IMR-90 (cell line): ENCODE data around the gene CAPZA2. TPM values are rescaled to one million over a fixed set of nuclear protein-coding genes. Genes with fewer than 3 reads are reported as not detected.
A peak's percentile ranks its signal among the peaks of the same experiment; 100 is the strongest.

Experiments used
- ATAC-seq: fragments of 200-7000 bp; cut with Tn5 transposase; 2 replicates; pipeline ENCODE4 v1.9.1; 2020; ENCODE audit warnings: low read depth, mild to moderate bottlenecking, moderate library complexity
- BruUV-seq: library from RNA; stranded (reverse); fragments of 400-500 nt; replicated peaks from 2 replicates; lab custom pipeline; 2021; lab: Mats Ljungman, UMichigan
- CTCF ChIA-PET: fragments of 300-600 bp; formaldehyde crosslinking; extraction: SDS; loops from one replicate; lab custom pipeline; 2021; ENCODE audit warnings: antibody characterized with exemption; lab: Yijun Ruan, JAX
- POLR2A ChIA-PET: fragments of 300-600 bp; sonication (Branson Sonifier 250); formaldehyde crosslinking; loops from one replicate; lab custom pipeline; 2022; ENCODE audit warnings: antibody characterized with exemption; ENCODE audit not compliant: unreplicated experiment; lab: Charles Lee
- DNase-seq: peaks from one replicate; pipeline ENCODE4 v3.0.0; 2013
- H2AFZ ChIP-seq: replicated peaks from 2 replicates; pipeline ENCODE3; 2013; ENCODE audit warnings: low read length, mild to moderate bottlenecking; ENCODE audit not compliant: poor library complexity
- H2AK5ac ChIP-seq: 2 replicates; pipeline ENCODE4 v1.6.1; 2013; ENCODE audit warnings: low read depth, low read length, inconsistent platforms
- H2AK9ac ChIP-seq: replicated peaks from 2 replicates; pipeline ENCODE3; 2013; ENCODE audit warnings: mild to moderate bottlenecking, low read depth, low read length, moderate library complexity; ENCODE audit not compliant: poor library complexity
- H2BK120ac ChIP-seq: 2 replicates; pipeline ENCODE4 v1.6.1; 2013; ENCODE audit warnings: low read depth, low read length, inconsistent platforms
- H2BK15ac ChIP-seq: 3 replicates; pipeline ENCODE4 v1.6.1; 2013; ENCODE audit warnings: low read depth, low read length, inconsistent platforms
- H2BK20ac ChIP-seq: 2 replicates; pipeline ENCODE4 v1.6.1; 2013; ENCODE audit warnings: low read depth, mild to moderate bottlenecking, inconsistent platforms, low read length, moderate library complexity
- H2BK5ac ChIP-seq: 2 replicates; pipeline ENCODE4 v1.6.1; 2013; ENCODE audit warnings: mild to moderate bottlenecking, low read depth, low read length, inconsistent platforms; ENCODE audit not compliant: poor library complexity, severe bottlenecking
- H3K14ac ChIP-seq: replicated peaks from 2 replicates; pipeline ENCODE4 v1.6.1; 2013; ENCODE audit warnings: low read depth, low read length, inconsistent platforms
- H3K18ac ChIP-seq: 2 replicates; pipeline ENCODE4 v1.6.1; 2013; ENCODE audit warnings: low read depth, low read length, control low read depth
- H3K23ac ChIP-seq: 2 replicates; pipeline ENCODE4 v1.6.1; 2013; ENCODE audit warnings: low read depth, low read length, inconsistent platforms
- H3K27ac ChIP-seq: 2 replicates; pipeline ENCODE4 v1.5.1; 2013; ENCODE audit warnings: mild to moderate bottlenecking, control low read depth, low read length; ENCODE audit not compliant: insufficient read depth
- H3K27me3 ChIP-seq: 2 replicates; pipeline ENCODE4 v1.6.1; 2013; ENCODE audit warnings: low read length; ENCODE audit not compliant: control insufficient read depth, insufficient read depth
- H3K36me3 ChIP-seq: 2 replicates; pipeline ENCODE4 v1.6.1; 2013; ENCODE audit warnings: low read length, mixed read lengths; ENCODE audit not compliant: control insufficient read depth, insufficient read depth
- H3K4ac ChIP-seq: 2 replicates; pipeline ENCODE4 v1.6.1; 2013; ENCODE audit warnings: low read depth, low read length, inconsistent platforms
- H3K4me1 ChIP-seq: 2 replicates; pipeline ENCODE4 v1.6.1; 2013; ENCODE audit warnings: low read length, mixed read lengths; ENCODE audit not compliant: control insufficient read depth, insufficient read depth
- H3K4me2 ChIP-seq: 2 replicates; pipeline ENCODE4 v1.6.1; 2013; ENCODE audit warnings: low read depth, mild to moderate bottlenecking, control low read depth, low read length, moderate library complexity
- H3K4me3 ChIP-seq: 2 replicates; pipeline ENCODE4 v1.5.1; 2013; ENCODE audit warnings: low read depth, mild to moderate bottlenecking, control low read depth, low read length, moderate library complexity; ENCODE audit not compliant: insufficient read depth
- H3K56ac ChIP-seq: 2 replicates; pipeline ENCODE4 v1.6.1; 2013; ENCODE audit warnings: low read length, inconsistent platforms; ENCODE audit not compliant: insufficient read depth; ENCODE audit errors: extremely low read depth
- H3K79me1 ChIP-seq, 2 experiments: 2 replicates each; pipeline ENCODE4 v1.6.1; 2013; ENCODE audit warnings: low read length in 2 of 2, inconsistent platforms in 1 of 2, low read depth in 1 of 2
- H3K9ac ChIP-seq: 2 replicates; pipeline ENCODE4 v1.6.1; 2013; ENCODE audit warnings: low read depth, low read length, control low read depth
- H3K9me1 ChIP-seq: 2 replicates; pipeline ENCODE4 v1.6.1; 2013; ENCODE audit warnings: low read length, inconsistent platforms; ENCODE audit not compliant: insufficient read depth
- H3K9me3 ChIP-seq: 2 replicates; pipeline ENCODE4 v1.6.1; 2013; ENCODE audit warnings: low read length; ENCODE audit not compliant: control insufficient read depth, insufficient read depth
- H4K20me1 ChIP-seq: 2 replicates; pipeline ENCODE4 v1.6.1; 2013; ENCODE audit warnings: low read length, inconsistent platforms; ENCODE audit not compliant: insufficient read depth
- H4K5ac ChIP-seq: 2 replicates; pipeline ENCODE4 v1.6.1; 2013; ENCODE audit warnings: mild to moderate bottlenecking, low read depth, low read length, control low read depth
- H4K8ac ChIP-seq, 2 experiments: 2 replicates each; pipeline ENCODE4 v1.6.1; 2013; ENCODE audit warnings: low read depth in 2 of 2, low read length in 2 of 2, control low read depth in 1 of 2, inconsistent platforms in 1 of 2
- H4K91ac ChIP-seq: 2 replicates; pipeline ENCODE4 v1.6.1; 2013; ENCODE audit warnings: low read depth, low read length, inconsistent platforms; ENCODE audit not compliant: insufficient read depth
- BHLHE40 ChIP-seq: fragments of 150-350 bp; IDR thresholded peaks from 2 replicates; pipeline ENCODE4 v1.6.1; 2016; ENCODE audit warnings: mild to moderate bottlenecking, low read depth, low read length
- CEBPB ChIP-seq: IDR thresholded peaks from 2 replicates; pipeline ENCODE4 v1.6.1; 2012; ENCODE audit warnings: low read depth, low read length, improper control_type of control experiment
- CHD1 ChIP-seq: IDR thresholded peaks from 2 replicates; pipeline ENCODE4 v1.6.1; 2012; ENCODE audit warnings: low read depth, low read length, improper control_type of control experiment
- FOS ChIP-seq: fragments of 150-350 bp; IDR thresholded peaks from 2 replicates; pipeline ENCODE4 v1.6.1; 2016; ENCODE audit warnings: low read depth, low read length
- MAFK ChIP-seq: IDR thresholded peaks from 2 replicates; pipeline ENCODE4 v1.6.1; 2012; ENCODE audit warnings: low read depth, low read length, improper control_type of control experiment
- MAZ ChIP-seq: IDR thresholded peaks from 2 replicates; pipeline ENCODE4 v1.6.1; 2012; ENCODE audit warnings: low read depth, mild to moderate bottlenecking, low read length, improper control_type of control experiment, moderate library complexity, borderline replicate concordance
- MXI1 ChIP-seq: IDR thresholded peaks from 2 replicates; pipeline ENCODE4 v1.6.1; 2012; ENCODE audit warnings: low read depth, mild to moderate bottlenecking, low read length, moderate library complexity, borderline replicate concordance
- NFE2L2 ChIP-seq: fragments of 150-350 bp; IDR thresholded peaks from 2 replicates; pipeline ENCODE4 v1.6.1; 2016; ENCODE audit warnings: low read depth, mild to moderate bottlenecking, low read length
- POLR2A ChIP-seq: IDR thresholded peaks from 2 replicates; pipeline ENCODE4 v1.6.1; 2012; ENCODE audit warnings: mild to moderate bottlenecking, low read depth, low read length
- RAD21 ChIP-seq: IDR thresholded peaks from 2 replicates; pipeline ENCODE4 v1.6.1; 2012; ENCODE audit warnings: low read length, improper control_type of control experiment
- RCOR1 ChIP-seq: IDR thresholded peaks from 2 replicates; pipeline ENCODE4 v1.6.1; 2012; ENCODE audit warnings: mild to moderate bottlenecking, low read length, improper control_type of control experiment; ENCODE audit not compliant: insufficient replicate concordance
- SMC3 ChIP-seq: fragments of 150-350 bp; IDR thresholded peaks from 2 replicates; pipeline ENCODE4 v1.6.1; 2016; ENCODE audit warnings: low read depth, mild to moderate bottlenecking, antibody characterized with exemption, low read length, moderate library complexity
- WGBS, 2 experiments: methylation state at CpG; one replicate each; pipeline versions ENCODE4 v1.1.5 to v1.1.7; 2013; ENCODE audit warnings: missing lambda C conversion rate in 2 of 2; ENCODE audit not compliant: insufficient read length in 1 of 2; ENCODE audit errors: extremely low coverage in 2 of 2; 5-methylcytosine and 5-hydroxymethylcytosine counted together
- dilution Hi-C: fragments of 300-500 bp; cut with HindIII; formaldehyde crosslinking; loops from one replicate; pipeline ENCODE4 v1.14.3; 2018; ENCODE audit warnings: low sequenced_read_pairs; ENCODE audit not compliant: unreplicated experiment
- in situ Hi-C: fragments of 300-500 bp; cut with MboI; formaldehyde crosslinking; loops from 3 replicates; pipeline ENCODE4 v1.14.3; 2019; ENCODE audit warnings: low sequenced_read_pairs, inconsistent platforms, mixed read lengths
- intact Hi-C: fragments of 100-400 bp; cut with micrococcal nuclease; formaldehyde crosslinking; loops from 2 replicates; pipeline ENCODE4 v1.10.0; 2022
- polyA plus RNA-seq, 3 experiments: library from polyadenylated mRNA; depleted of rRNA; stranded (reverse); fragments of >200 nt; gene quantifications; 2 replicates each; pipeline ENCODE4 v1.2.3, GENCODE V29; 2012; ENCODE audit warnings: low replicate concordance in 1 of 3
- total RNA-seq: library from RNA; depleted of rRNA; stranded (reverse); fragments of >200 nt; gene quantifications from 2 replicates; pipeline ENCODE4 v1.2.3, GENCODE V29; 2012
- TF ChIP-seq, protein P1 (sequence below): fragments of 150-350 bp; IDR thresholded peaks from 2 replicates; pipeline ENCODE4 v1.6.1; 2016; ENCODE audit warnings: low read depth, mild to moderate bottlenecking, low read length, moderate library complexity, borderline replicate concordance
- TF ChIP-seq, protein P2 (sequence below): fragments of 150-350 bp; IDR thresholded peaks from 2 replicates; pipeline ENCODE4 v1.6.1; 2017; ENCODE audit warnings: mild to moderate bottlenecking, antibody characterized with exemption, low read length, low read depth
- TF ChIP-seq, protein P3 (sequence below): conservative IDR thresholded peaks from 2 replicates; pipeline ENCODE4 v1.5.1; 2012; ENCODE audit warnings: mild to moderate bottlenecking, low read depth, low read length, improper control_type of control experiment

Gene CAPZA2
- total and polyA plus RNA-seq, 2 of the 4 experiments (the other 2 are of a cell fraction) = 66.6 to 133 TPM

DNA sequence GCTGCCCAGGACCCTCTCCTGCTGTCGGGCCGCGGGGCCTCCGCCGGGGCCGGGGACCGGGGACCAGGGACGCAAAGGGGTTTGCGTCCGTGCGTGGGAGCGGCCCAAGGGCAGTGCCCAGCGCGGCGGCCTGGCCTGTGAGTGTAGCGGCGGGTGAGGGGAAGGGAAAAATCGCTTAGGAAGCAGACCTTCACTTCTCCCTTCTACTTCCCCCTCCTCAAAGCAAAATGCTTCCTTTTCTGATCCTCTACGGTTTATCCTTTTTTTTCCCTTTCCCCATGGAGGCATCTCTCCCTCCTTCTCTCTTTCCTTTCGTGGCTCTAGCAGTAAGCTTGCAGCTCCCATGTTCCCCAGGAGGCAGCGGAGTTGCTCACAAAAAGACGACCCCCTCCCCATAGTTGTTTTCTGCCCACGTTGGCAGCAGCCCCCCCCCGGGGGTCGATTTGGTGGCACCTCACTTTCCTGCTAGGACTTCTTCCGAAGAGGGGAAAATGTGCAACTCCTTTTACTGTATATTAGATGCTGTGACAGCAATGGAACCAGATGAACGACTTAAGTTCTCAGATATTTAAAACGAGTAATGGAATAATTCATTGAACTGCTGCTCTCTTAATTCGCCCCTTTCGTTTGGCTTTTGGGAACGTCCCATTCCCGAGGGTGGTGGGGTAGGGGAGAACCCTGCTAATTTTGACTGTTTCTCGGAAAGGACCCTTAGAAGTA lies 724 bp downstream of the CAPZA2 start:
- ATAC-seq (peak; percentile 40), DNase-seq (peak; percentile 21)
- H2AFZ ChIP-seq = peak overlapping the region; percentile 88
- H2BK5ac ChIP-seq = peak overlapping the region; percentile 90
- intact Hi-C loops = no loop called here
- in situ Hi-C loops = no loop called here
- peak overlapping the region; percentile 67 for H4K5ac ChIP-seq
- H4K8ac ChIP-seq = peak overlapping the region in 1 of 2 experiments; percentile 84
- peaks cover 4% of the 10 kb centered on the region; the same call in 1 of the 2 replicates for H3K36me3 ChIP-seq
- H3K9ac ChIP-seq = peak overlapping the region; percentile 98
- peaks cover 2% of the 10 kb centered on the region for H3K9me1 ChIP-seq
- peak overlapping the region; percentile 97 for H3K14ac ChIP-seq
- H3K4me1 ChIP-seq = peaks cover 4% of the 10 kb centered on the region
- peak overlapping the region; percentile 99 for H3K4me2 ChIP-seq
- H2BK15ac ChIP-seq = no peak overlapping the region
- POLR2A ChIA-PET = no interaction called here
- no peaks in the 10 kb centered on the region for H3K27me3 ChIP-seq
- no peak overlapping the region for H2BK20ac ChIP-seq
- peak overlapping the region; percentile 64 for H2BK120ac ChIP-seq
- dilution Hi-C loops = no loop called here
- peak overlapping the region; percentile 95 for H3K4me3 ChIP-seq
- peak overlapping the region; percentile 77 for H3K18ac ChIP-seq
- H3K23ac ChIP-seq = peak overlapping the region; percentile 96; the same call in 1 of the 2 replicates
- CTCF ChIA-PET = no interaction called here
- H2AK9ac ChIP-seq = peak overlapping the region; percentile 94
- H3K56ac ChIP-seq = peak overlapping the region; percentile 95
- H2AK5ac ChIP-seq = peak overlapping the region; percentile 71
- no TSS peak for BruUV-seq
- H3K27ac ChIP-seq = peak overlapping the region; percentile 94
- H3K4ac ChIP-seq = peak overlapping the region; percentile 79
- peaks cover 41% of the 10 kb centered on the region for H4K20me1 ChIP-seq
- 3% methylated on average over 5 of the region's 33 CpGs; no CpG with 5 or more reads in 1 of the 2 experiments for WGBS, 2 experiments
- H4K91ac ChIP-seq = peak overlapping the region; percentile 57
- H3K9me3 ChIP-seq = no peaks in the 10 kb centered on the region
- H3K79me1 ChIP-seq = peaks cover 2 to 27% of the 10 kb centered on the region in 2 experiments; a peak in 1 of 4 replicates
- TF ChIP-seq SMC3 (no peak), POLR2A (no peak), MAZ (no peak), RAD21 (no peak), BHLHE40 (no peak), CEBPB (no peak), RCOR1 (no peak), NFE2L2 (no peak), MAFK (no peak), CHD1 (no peak), MXI1 (no peak), FOS (no peak)
- TF ChIP-seq, protein P1, sequence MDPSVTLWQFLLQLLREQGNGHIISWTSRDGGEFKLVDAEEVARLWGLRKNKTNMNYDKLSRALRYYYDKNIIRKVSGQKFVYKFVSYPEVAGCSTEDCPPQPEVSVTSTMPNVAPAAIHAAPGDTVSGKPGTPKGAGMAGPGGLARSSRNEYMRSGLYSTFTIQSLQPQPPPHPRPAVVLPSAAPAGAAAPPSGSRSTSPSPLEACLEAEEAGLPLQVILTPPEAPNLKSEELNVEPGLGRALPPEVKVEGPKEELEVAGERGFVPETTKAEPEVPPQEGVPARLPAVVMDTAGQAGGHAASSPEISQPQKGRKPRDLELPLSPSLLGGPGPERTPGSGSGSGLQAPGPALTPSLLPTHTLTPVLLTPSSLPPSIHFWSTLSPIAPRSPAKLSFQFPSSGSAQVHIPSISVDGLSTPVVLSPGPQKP = no peak
- TF ChIP-seq, protein P2, sequence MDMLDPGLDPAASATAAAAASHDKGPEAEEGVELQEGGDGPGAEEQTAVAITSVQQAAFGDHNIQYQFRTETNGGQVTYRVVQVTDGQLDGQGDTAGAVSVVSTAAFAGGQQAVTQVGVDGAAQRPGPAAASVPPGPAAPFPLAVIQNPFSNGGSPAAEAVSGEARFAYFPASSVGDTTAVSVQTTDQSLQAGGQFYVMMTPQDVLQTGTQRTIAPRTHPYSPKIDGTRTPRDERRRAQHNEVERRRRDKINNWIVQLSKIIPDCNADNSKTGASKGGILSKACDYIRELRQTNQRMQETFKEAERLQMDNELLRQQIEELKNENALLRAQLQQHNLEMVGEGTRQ = no peak
- TF ChIP-seq, protein P3, sequence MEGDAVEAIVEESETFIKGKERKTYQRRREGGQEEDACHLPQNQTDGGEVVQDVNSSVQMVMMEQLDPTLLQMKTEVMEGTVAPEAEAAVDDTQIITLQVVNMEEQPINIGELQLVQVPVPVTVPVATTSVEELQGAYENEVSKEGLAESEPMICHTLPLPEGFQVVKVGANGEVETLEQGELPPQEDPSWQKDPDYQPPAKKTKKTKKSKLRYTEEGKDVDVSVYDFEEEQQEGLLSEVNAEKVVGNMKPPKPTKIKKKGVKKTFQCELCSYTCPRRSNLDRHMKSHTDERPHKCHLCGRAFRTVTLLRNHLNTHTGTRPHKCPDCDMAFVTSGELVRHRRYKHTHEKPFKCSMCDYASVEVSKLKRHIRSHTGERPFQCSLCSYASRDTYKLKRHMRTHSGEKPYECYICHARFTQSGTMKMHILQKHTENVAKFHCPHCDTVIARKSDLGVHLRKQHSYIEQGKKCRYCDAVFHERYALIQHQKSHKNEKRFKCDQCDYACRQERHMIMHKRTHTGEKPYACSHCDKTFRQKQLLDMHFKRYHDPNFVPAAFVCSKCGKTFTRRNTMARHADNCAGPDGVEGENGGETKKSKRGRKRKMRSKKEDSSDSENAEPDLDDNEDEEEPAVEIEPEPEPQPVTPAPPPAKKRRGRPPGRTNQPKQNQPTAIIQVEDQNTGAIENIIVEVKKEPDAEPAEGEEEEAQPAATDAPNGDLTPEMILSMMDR = no peak; the same call in 1 of the 2 replicates
